Fibroblast of lung (primary cell): ENCODE results near the gene SLC45A1. TPM values are rescaled to one million over a fixed set of nuclear protein-coding genes. Genes with fewer than 3 reads are reported as not detected.

Source experiments
- DNase-seq, 2 donors: peaks; one replicate each; pipeline versions ENCODE4 v3.0.0 to v3.0.0-alpha.2; 2010; ENCODE audit warnings: low read depth in 2 of 2
- H2AFZ ChIP-seq: 2 replicates; pipeline ENCODE4 v1.5.1; 2012; ENCODE audit warnings: low read length, control low read depth, inconsistent platforms
- H3K27ac ChIP-seq: 2 replicates; pipeline ENCODE4 v1.5.1; 2011; ENCODE audit warnings: low read length, control low read depth; ENCODE audit not compliant: insufficient read depth
- H3K27me3 ChIP-seq: 2 replicates; pipeline ENCODE4 v1.5.1; 2011; ENCODE audit warnings: mild to moderate bottlenecking, low read length; ENCODE audit not compliant: control insufficient read depth, insufficient read depth
- H3K36me3 ChIP-seq: 2 replicates; pipeline ENCODE4 v1.5.1; 2011; ENCODE audit warnings: low read length; ENCODE audit not compliant: control insufficient read depth, insufficient read depth
- H3K4me1 ChIP-seq: 2 replicates; pipeline ENCODE4 v1.5.1; 2011; ENCODE audit warnings: low read length; ENCODE audit not compliant: control insufficient read depth, insufficient read depth; ENCODE audit errors: extremely low read depth
- H3K4me2 ChIP-seq: 2 replicates; pipeline ENCODE4 v1.5.1; 2011; ENCODE audit warnings: low read length, control low read depth; ENCODE audit not compliant: insufficient read depth; ENCODE audit errors: extremely low read depth
- H3K4me3 ChIP-seq, 4 experiments: fragments of 200-600 bp in 1 of 4; sonication (generic) in 1 of 4; replicated peaks in 1 of 4; 2 replicates each; pipeline ENCODE4 v1.5.1; 2011 to 2016; ENCODE audit warnings: low read length in 4 of 4, low read depth in 3 of 4, mild to moderate bottlenecking in 3 of 4, control low read depth in 2 of 4, inconsistent platforms in 1 of 4, mixed read lengths in 1 of 4; ENCODE audit not compliant: insufficient read depth in 1 of 4; ENCODE audit errors: control extremely low read depth in 1 of 4
- H3K79me2 ChIP-seq: 2 replicates; pipeline ENCODE4 v1.5.1; 2012; ENCODE audit warnings: mild to moderate bottlenecking, low read length, inconsistent platforms; ENCODE audit not compliant: control insufficient read depth, insufficient read depth
- H3K9ac ChIP-seq: 2 replicates; pipeline ENCODE4 v1.5.1; 2011; ENCODE audit warnings: mild to moderate bottlenecking, low read length, control low read depth; ENCODE audit not compliant: insufficient read depth
- H3K9me3 ChIP-seq: 2 replicates; pipeline ENCODE4 v1.5.1; 2012; ENCODE audit warnings: low read depth, low read length; ENCODE audit not compliant: control insufficient read depth, insufficient read depth
- H4K20me1 ChIP-seq: 2 replicates; pipeline ENCODE4 v1.5.1; 2011; ENCODE audit warnings: low read length; ENCODE audit not compliant: control insufficient read depth, insufficient read depth; ENCODE audit errors: extremely low read depth
- EZH2 ChIP-seq: IDR thresholded peaks from 2 replicates; pipeline ENCODE4 v1.5.1; 2012; ENCODE audit warnings: low read length, control low read depth, mild to moderate bottlenecking; ENCODE audit errors: missing control alignments
- polyA plus RNA-seq, 2 donors: library from polyadenylated mRNA; depleted of rRNA in 1 of 2; stranded (reverse) in 1 of 2; unstranded in 1 of 2; fragments of >200 nt; gene quantifications; 2 replicates each; pipeline ENCODE4 v1.2.1, GENCODE V29; 2011 to 2012; ENCODE audit warnings: missing spikeins in 1 of 2
- total RNA-seq: library from RNA; depleted of rRNA; stranded (reverse); fragments of >200 nt; gene quantifications from 2 replicates; pipeline ENCODE4 v1.2.1, GENCODE V29; 2014
- TF ChIP-seq, protein P1 (sequence below), 2 donors: IDR thresholded peaks in 1 of 2; conservative IDR thresholded peaks in 1 of 2; 1 replicate in 1 of 2; 2 replicates in 1 of 2; pipeline ENCODE4 v1.5.1; 2011 to 2012; ENCODE audit warnings: low read length in 2 of 2, control low read depth in 1 of 2, inconsistent platforms in 1 of 2, low read depth in 1 of 2, mild to moderate bottlenecking in 1 of 2

The SLC45A1 gene
- total and polyA plus RNA-seq, 2 donors (not counting 1 experiment from before 2014, with no cell fraction given) = 2.1 to 2.6 TPM

DNA sequence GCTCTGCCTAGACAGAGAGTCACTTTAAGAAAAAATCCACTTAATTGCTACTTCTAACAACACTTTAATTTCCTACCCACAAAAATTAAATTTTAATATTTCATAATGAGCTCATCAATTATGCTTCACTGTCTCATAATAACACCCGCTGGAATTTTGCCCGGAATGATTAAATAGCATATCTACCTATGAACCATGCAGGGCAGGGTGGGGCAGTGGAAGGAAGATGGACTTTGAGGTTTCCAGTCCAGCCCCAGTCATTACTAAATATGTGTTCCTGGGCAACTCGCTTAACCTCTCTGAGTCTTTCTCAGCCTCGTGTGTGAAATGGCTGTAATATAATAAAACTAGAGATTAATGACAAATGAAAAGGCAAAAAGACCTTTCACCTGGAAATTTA lies 32.8 kb upstream of the SLC45A1 start:
- Histone ChIP-seq H3K27ac (no peak overlapping the region), H3K79me2 (no peaks in the 10 kb centered on the region), H3K4me2 (no peak overlapping the region), H3K36me3 (no peaks in the 10 kb centered on the region), H2AFZ (no peak overlapping the region), H3K4me3 (no peak overlapping the region), H3K4me1 (peaks cover 2% of the 10 kb centered on the region), H3K9ac (no peak overlapping the region), H3K27me3 (no peaks in the 10 kb centered on the region), H4K20me1 (no peaks in the 10 kb centered on the region), H3K9me3 (no peaks in the 10 kb centered on the region)
- TF ChIP-seq EZH2 = no peak
- TF ChIP-seq, protein P1, sequence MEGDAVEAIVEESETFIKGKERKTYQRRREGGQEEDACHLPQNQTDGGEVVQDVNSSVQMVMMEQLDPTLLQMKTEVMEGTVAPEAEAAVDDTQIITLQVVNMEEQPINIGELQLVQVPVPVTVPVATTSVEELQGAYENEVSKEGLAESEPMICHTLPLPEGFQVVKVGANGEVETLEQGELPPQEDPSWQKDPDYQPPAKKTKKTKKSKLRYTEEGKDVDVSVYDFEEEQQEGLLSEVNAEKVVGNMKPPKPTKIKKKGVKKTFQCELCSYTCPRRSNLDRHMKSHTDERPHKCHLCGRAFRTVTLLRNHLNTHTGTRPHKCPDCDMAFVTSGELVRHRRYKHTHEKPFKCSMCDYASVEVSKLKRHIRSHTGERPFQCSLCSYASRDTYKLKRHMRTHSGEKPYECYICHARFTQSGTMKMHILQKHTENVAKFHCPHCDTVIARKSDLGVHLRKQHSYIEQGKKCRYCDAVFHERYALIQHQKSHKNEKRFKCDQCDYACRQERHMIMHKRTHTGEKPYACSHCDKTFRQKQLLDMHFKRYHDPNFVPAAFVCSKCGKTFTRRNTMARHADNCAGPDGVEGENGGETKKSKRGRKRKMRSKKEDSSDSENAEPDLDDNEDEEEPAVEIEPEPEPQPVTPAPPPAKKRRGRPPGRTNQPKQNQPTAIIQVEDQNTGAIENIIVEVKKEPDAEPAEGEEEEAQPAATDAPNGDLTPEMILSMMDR (conservative IDR thresholded peaks at IDR 0.05 in 1 of 2, IDR thresholded peaks at IDR 0.05 in 1 of 2; ENCODE audit: low read depth in 1 of 2, low read length in 2 of 2) = no peak
- no peak for DNase-seq

DNA sequence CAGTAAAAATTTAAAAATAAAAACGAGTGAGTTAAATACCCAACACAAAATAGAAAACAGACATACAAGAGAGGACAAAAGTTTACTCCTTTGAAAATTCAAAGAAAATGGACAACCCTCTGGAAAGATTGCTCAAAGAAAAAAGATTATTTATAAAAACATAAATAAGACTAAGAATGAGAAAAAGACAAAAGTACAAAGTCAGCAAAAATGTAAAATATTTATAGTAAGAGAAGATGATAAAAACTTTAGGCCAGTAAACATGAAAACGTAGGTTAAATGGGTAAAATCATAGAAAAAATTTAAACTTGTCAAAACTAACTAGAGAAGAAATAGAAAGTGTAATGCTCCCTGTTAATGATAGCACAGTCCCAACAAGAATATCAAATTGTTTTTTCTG lies 31.9 kb upstream of the SLC45A1 start:
- H3K4me2 ChIP-seq = no peak overlapping the region
- no peaks in the 10 kb centered on the region for H3K36me3 ChIP-seq
- H3K79me2 ChIP-seq = no peaks in the 10 kb centered on the region
- no peaks in the 10 kb centered on the region for H4K20me1 ChIP-seq
- TF ChIP-seq, protein P1 (conservative IDR thresholded peaks at IDR 0.05 in 1 of 2, IDR thresholded peaks at IDR 0.05 in 1 of 2; ENCODE audit: low read depth in 1 of 2, low read length in 2 of 2) = no peak
- no peak for TF ChIP-seq EZH2
- H3K27ac ChIP-seq = no peak overlapping the region
- peaks cover 2% of the 10 kb centered on the region for H3K4me1 ChIP-seq
- no peak overlapping the region for H3K4me3 ChIP-seq
- DNase-seq = no peak
- H3K27me3 ChIP-seq = no peaks in the 10 kb centered on the region
- no peak overlapping the region for H2AFZ ChIP-seq
- H3K9me3 ChIP-seq = no peaks in the 10 kb centered on the region
- no peak overlapping the region for H3K9ac ChIP-seq

DNA sequence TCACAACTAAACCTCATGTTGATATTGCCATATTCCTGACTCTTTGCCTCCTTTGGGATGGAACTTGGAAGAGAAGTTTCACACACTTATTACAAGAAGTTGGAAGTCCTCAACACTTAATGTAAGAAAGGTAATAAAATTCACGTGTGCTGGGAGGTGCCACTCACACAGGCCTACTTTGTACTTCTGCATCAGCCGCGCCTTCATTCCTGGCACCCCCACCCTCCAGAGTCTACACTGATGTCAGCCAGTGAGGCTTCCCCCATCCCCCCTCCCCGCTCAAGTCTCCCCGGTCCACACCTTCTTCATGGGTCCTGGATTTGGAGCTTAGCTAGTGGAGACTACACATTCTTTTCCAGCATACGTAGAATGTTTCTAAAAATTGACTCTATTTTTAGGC lies 24.8 kb upstream of the SLC45A1 start:
- no peaks in the 10 kb centered on the region for H3K9me3 ChIP-seq
- no peaks in the 10 kb centered on the region for H3K27me3 ChIP-seq
- H3K4me2 ChIP-seq = no peak overlapping the region
- no peaks in the 10 kb centered on the region for H3K4me1 ChIP-seq
- H3K27ac ChIP-seq = no peak overlapping the region
- H3K4me3 ChIP-seq = no peak overlapping the region
- H3K9ac ChIP-seq = no peak overlapping the region
- H4K20me1 ChIP-seq = no peaks in the 10 kb centered on the region
- no peaks in the 10 kb centered on the region for H3K36me3 ChIP-seq
- no peaks in the 10 kb centered on the region for H3K79me2 ChIP-seq
- DNase-seq = no peak
- no peak for TF ChIP-seq EZH2
- TF ChIP-seq, protein P1 (conservative IDR thresholded peaks at IDR 0.05 in 1 of 2, IDR thresholded peaks at IDR 0.05 in 1 of 2; ENCODE audit: low read depth in 1 of 2, low read length in 2 of 2) = no peak
- H2AFZ ChIP-seq = no peak overlapping the region
